NB4 (cell line): ENCODE results near the gene DSCAML1.

Experiments used
- DNase-seq: peaks from one replicate; pipeline ENCODE4 v3.0.0; 2010; ENCODE audit warnings: low read depth
- H3K4me3 ChIP-seq: one replicate; pipeline ENCODE4 v1.5.1; 2011; ENCODE audit warnings: mild to moderate bottlenecking, low read depth, low read length, moderate library complexity
- MYC ChIP-seq: IDR thresholded peaks from 2 replicates; pipeline ENCODE4 v1.6.1; 2011; ENCODE audit warnings: low read depth, low read length
- POLR2A ChIP-seq: IDR thresholded peaks from 2 replicates; pipeline ENCODE4 v1.6.1; 2011; ENCODE audit warnings: mild to moderate bottlenecking; ENCODE audit not compliant: insufficient read length; ENCODE audit errors: extremely low read depth
- TF ChIP-seq, protein P1 (sequence below): IDR thresholded peaks from one replicate; pipeline ENCODE4 v1.5.1; 2012; ENCODE audit warnings: low read depth, low read length
- TF ChIP-seq, protein P2 (sequence below): IDR thresholded peaks from 2 replicates; pipeline ENCODE4 v1.6.1; 2011; ENCODE audit warnings: low read depth, low read length

DSCAML1 gene

DNA sequence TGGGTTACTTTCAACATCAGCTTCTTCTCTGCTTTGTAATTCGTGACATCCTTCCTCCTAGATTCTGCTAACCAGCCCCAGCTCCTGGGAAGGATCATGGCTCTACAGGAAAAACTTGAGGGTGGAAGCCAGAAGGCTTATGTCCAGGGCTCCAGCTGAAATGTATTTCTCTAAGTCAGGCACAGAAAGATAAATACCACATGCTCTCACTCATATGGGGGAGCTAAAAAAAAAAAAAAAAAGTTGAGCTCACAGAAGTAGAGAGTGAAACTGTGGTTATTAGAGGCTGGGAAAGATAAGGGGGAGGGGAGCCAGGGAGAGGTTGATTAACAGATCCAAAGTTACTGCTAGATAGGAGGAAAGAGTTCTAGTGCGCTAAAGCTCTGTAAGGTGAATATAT is 74.9 kb downstream of the DSCAML1 start:
- H3K4me3 ChIP-seq = no peak overlapping the region
- DNase-seq = no peak
- TF ChIP-seq POLR2A (no peak), MYC (no peak)
- TF ChIP-seq, protein P1, sequence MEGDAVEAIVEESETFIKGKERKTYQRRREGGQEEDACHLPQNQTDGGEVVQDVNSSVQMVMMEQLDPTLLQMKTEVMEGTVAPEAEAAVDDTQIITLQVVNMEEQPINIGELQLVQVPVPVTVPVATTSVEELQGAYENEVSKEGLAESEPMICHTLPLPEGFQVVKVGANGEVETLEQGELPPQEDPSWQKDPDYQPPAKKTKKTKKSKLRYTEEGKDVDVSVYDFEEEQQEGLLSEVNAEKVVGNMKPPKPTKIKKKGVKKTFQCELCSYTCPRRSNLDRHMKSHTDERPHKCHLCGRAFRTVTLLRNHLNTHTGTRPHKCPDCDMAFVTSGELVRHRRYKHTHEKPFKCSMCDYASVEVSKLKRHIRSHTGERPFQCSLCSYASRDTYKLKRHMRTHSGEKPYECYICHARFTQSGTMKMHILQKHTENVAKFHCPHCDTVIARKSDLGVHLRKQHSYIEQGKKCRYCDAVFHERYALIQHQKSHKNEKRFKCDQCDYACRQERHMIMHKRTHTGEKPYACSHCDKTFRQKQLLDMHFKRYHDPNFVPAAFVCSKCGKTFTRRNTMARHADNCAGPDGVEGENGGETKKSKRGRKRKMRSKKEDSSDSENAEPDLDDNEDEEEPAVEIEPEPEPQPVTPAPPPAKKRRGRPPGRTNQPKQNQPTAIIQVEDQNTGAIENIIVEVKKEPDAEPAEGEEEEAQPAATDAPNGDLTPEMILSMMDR = no peak

DNA sequence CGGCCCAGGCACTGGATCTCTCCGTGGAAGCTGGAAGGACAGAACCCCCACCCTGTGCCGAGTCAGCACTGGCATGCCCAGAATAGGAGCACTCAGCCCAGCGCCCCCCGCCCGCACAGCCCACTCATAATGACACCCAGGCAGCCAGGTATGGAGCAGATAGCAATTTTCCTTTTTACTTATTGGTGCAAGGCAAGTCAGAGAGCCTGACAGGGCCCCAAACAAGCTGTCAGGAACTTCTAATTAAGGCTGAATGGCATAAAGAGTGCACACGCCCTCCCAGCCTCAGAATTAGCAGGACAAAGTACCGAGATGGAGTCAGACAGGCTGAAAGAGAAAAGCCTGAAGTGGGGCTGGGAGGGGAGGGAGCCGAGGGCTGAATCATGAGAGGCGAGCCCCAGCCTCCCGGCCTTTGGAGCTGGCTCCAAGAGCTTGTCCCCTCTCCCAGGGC is 76.9 kb downstream of the DSCAML1 start:
- TF ChIP-seq POLR2A (no peak), MYC (no peak)
- TF ChIP-seq, protein P2, sequence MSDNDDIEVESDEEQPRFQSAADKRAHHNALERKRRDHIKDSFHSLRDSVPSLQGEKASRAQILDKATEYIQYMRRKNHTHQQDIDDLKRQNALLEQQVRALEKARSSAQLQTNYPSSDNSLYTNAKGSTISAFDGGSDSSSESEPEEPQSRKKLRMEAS = no peak
- TF ChIP-seq, protein P1 = no peak
- H3K4me3 ChIP-seq = no peak overlapping the region
- no peak for DNase-seq

DNA sequence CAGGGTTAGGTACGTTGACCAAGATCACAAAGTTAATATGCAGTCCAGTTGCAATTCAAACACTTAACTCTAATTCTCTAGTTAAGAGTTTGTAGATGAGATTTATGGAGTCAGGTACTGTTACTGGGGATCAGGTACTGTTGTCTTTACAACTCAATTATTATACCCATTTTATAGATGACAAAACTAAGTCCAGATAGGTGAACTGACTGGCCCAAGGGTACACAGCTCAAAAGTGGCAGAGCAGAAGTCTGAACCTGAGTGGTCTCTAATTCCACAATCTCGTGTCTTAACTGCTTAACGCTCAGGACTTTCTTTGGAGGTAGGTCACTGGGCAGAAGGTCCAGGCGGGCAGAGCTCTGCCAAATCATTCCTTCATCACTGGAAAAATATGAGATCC is 77.5 kb downstream of the DSCAML1 start:
- no peak for DNase-seq
- no peak overlapping the region for H3K4me3 ChIP-seq
- TF ChIP-seq, protein P1 = no peak
- TF ChIP-seq, protein P2 = no peak
- no peak for TF ChIP-seq MYC
- no peak for TF ChIP-seq POLR2A

DNA sequence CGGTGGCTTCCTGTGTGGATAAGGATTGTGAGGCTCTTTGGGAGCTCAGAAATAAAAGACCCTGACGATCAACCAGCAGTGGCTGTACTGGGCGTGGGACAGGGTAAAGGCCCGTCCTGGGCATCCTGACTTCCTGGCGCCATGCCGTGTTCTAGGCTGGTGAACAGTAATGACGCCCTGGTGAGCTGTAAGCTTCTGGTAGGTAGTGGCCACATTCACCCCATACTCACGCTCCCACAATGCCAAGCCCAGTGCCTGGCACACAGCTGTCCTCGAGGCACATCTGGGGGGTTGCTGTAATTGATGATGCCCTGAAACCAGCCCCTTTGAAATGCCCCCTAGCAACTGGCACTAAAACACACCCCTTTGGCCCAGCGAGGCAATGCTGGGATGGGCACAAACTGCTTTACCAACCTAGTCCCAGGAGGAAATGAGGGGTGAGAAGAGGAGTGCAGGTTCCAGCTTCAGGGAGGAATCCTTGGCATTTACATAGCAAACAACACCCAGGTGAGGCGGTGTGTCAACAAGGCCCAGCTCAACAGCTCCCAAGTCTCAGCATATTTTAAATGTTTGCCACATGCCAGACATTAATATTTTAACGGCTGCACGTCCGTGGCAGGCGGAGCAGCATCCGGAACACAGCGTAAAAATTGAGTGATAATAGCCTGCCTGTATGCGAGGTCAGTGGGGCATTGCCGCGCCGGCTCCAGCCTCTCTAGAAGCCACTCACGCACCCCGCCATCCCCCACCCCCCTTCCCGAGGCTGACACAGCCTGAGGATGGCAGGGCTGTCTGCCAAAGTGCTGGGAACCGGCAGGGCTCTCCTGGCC is 79.3 kb downstream of the DSCAML1 start:
- TF ChIP-seq MYC = no peak
- TF ChIP-seq, protein P2 = no peak
- TF ChIP-seq, protein P1 = no peak
- TF ChIP-seq POLR2A = no peak
- no peak for DNase-seq
- no peak overlapping the region for H3K4me3 ChIP-seq

DNA sequence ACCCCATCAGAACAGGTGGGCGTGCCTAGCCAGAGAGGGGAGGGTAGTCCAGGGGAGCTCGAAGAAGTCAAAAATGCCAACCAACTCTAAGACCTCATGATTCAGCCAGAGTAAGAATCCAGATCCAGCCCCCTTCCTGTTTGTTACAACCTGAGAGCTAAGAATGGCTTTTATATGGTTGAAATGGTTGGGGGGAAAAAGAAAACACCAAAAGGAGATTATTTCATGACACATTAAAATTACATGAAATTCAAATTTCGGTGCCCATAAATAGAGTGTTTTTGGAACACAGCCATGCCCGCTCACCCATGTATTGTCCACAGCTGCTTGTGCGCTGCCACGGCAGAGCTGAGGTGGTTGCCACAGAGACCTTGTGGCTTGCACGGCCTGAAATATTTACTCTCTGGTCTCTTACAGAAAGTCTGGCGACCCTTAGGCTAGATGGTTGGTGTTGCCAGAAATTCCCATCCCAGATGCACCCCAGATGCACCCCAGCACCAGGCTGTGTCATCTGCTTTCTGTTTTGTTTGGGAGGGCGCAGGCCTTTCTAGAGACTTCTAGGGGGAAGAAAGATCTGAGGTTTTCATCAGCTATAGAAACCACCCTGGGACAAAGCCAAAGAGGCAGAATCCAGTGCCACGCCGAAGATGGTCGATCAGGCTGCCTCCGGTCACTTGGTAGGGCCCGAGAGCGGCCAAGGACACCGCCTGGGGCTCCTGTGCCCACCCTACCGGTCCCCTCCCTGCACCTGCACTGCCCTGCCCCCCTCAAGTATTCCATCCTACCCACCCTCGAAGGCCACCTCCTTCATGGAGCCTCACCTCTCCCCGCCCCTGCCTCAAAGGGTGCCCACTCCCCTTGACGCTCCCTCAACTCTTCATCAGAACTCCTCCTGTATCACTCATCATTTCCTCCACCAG is 80.2 kb downstream of the DSCAML1 start:
- no peak for DNase-seq
- TF ChIP-seq, protein P1 = no peak
- TF ChIP-seq, protein P2 = no peak
- TF ChIP-seq MYC (no peak), POLR2A (no peak)
- no peak overlapping the region for H3K4me3 ChIP-seq
